T-helper 9 cell (primary cell): ENCODE data around the gene ALG6.

Experiments
- DNase-seq: peaks from one replicate; pipeline ENCODE4 v3.0.0-alpha.2; 2020
- total RNA-seq, 2 donors: gene quantifications; one replicate each; lab custom pipeline; 2026; lab: John Stamatoyannopoulos, UW

Gene ALG6
- 14.2 to 26.0 reads per million in 2 donors for total RNA-seq

DNA sequence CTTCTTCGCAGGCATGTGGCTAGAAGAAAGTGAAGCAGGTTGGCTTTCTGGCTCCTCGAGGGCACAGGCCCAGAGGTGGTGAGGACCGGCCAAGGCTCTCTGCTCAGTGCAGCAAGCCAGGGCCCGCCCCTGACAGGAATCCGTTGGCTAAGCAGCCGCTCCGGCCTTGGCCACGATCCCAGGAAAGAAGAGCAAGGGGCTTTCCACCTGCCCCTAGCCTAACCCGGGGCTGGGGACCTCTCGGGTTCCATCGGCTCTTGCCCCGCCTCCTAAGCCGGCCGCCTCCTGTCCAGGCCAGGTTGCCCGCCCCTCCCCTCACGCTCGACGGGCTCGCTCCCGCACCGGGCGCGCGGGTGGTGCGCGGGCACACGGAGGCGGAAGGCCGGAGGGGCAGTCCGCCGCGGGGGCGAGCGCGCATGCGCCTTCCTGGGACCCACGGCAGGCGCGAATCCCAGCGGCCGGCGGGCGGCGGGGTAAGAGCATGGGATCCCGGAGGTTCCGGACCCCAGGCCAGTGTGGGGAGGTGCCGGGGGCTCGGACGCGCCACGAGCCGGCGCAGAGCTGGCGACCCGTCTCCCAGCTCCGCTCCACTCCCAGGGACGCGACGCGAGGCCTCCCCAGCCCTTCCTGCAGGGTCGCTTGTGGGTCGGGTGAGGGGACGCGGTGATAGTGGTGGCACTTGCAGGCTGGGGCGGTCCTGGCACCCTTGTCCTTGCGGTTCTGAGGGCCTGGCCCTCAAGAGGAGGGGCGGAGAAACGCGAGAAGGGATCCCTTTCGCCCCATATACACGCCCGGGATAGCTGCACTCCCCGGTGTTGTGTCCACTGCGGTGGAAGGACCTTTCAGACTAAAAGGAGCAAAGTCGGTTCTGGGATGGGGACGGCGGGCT, at the start of gene ALG6:
ALG6 (plus strand) TSS at position 413 of the 889 bp plus-strand sequence. CDS start 3,351 bp downstream, outside the sequence.
- peak; percentile 77 for DNase-seq

GRCh38 chr1:63317817-63318152, 49.6 kb upstream of the ALG6 start:
- no peak for DNase-seq

- no peak for DNase-seq
These were observed 49.0 kb upstream of the ALG6 start for GRCh38 chr1:63318201-63318979.

- no peak for DNase-seq
These were observed 48.1 kb upstream of the ALG6 start for GRCh38 chr1:63319046-63320021.

DNA sequence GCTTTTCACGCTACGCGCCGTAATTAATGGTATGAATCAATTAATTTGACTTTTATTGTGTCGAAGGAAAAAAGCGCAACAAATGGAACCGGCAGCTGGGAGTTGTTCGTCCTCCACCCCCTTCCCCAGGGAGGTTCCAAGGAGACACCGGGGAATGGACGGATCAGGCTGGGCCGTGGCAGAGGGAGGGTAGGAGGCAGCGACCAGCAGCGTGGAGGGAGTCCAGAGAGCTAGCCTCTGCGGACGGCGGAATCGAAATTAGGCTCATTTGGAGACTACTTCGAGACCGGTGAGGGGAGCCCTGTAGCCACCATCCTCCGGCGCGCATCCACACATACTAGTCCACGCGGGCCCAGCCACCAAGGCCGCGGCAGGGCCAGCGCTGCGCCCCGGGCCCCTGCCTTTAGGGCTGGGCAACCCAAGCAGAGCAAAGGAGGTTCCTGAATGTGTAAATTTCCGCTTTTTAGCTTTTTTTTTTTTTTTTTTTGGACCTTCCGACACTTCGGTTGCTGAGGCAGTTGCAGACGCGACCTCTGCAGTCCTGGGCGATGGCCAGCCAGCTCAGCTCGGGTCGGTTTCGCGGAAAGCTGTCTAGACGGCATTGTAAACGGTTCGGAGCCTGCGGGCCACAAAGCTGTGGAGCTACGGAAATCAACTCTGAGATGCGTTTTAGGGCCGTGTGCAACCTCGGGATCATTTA, 47.3 kb upstream of the ALG6 start:
- DNase-seq = no peak

DNA sequence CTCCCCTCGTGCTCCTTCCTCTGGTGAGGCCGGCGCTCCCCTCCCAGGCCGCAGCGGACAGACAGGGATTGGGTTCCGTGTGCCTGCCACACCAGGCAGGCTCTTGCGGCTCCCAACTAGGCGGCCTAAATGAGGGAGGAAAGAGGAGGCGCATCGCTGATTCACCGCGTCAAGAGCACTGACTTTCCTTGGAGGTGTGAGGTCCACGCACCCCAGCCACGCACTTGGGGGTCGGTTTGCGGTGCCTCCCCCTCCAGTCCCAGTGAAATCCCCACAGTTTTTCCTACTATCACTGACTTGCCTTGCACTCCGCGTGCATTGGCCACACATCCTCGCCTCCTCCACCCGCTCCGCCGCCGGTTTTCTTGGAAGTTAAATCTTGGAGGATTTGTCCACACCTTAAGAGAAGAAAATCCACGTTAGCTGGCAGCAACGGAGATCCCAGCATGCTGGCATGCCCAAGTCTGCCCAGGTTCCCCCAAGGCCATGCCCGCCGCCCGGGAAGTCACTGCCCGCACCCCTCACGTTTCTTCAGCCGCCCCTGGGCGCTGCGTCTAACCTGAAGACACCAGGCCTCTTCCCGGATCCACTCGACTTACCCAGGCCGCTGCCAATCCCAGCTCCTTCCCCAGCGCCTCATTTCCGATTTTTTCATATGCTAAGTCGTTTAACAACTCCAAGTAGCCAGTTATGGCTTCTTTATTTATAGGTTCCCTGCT, 46.2 kb upstream of the ALG6 start:
- peak; percentile 4 for DNase-seq

GRCh38 chr1:63321785-63322113, 45.7 kb upstream of the ALG6 start:
- DNase-seq = no peak

DNA sequence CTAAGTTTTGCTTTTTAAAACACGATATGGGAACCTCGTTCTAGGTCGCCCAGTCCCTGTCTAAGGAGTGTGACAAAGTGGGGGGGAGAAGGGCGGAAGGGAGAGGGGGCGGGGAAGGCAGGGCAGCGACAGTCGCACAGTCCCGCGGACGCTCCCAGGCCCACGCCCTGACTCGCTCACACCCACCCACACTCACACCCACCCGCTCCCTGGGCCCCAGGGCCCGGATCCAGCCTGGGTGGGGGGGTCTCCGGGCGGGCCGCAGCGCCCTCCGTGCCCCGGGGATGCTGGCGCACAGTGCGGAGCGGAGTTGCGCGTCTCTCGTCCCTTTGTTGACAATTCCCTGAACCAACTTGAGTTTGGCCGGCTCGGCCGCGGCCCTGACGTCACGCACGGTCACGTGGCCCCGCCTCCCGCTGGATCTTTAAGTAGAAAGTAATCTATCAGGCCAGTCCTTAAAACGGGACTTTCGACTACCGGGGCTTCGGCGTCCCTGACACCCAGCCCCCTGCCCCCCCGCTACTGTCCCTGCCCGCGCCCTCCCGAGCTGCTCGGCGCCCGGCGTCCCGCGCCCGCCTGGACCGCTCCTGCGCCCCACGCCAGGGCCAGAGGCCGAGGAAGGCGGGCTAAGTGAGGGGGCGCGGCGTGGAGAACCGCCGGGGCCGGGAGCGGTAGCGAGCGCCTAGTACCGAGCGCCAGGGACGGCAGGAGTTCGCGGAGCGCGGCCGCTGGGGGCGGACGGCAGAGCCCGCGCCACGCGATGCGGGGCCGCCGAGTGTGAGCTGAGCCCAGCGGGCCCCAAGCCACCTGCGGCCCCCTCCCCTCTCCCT, 45.1 kb upstream of the ALG6 start, which contains the start of gene FOXD3:
FOXD3 (plus strand) TSS at position 454 of the 830 bp plus-strand sequence. CDS start 492 bp downstream, outside the sequence.
- no peak for DNase-seq

DNA sequence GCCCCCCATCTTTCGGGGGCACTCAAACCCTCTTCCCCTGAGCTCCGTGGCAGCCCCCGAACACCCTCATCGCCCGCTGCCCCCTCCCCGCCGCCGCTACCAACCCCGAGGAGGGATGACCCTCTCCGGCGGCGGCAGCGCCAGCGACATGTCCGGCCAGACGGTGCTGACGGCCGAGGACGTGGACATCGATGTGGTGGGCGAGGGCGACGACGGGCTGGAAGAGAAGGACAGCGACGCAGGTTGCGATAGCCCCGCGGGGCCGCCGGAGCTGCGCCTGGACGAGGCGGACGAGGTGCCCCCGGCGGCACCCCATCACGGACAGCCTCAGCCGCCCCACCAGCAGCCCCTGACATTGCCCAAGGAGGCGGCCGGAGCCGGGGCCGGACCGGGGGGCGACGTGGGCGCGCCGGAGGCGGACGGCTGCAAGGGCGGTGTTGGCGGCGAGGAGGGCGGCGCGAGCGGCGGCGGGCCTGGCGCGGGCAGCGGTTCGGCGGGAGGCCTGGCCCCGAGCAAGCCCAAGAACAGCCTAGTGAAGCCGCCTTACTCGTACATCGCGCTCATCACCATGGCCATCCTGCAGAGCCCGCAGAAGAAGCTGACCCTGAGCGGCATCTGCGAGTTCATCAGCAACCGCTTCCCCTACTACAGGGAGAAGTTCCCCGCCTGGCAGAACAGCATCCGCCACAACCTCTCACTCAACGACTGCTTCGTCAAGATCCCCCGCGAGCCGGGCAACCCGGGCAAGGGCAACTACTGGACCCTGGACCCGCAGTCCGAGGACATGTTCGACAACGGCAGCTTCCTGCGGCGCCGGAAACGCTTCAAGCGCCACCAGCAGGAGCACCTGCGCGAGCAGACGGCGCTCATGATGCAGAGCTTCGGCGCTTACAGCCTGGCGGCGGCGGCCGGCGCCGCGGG, 44.2 kb upstream of the ALG6 start:
- DNase-seq = peak; percentile 27

DNA sequence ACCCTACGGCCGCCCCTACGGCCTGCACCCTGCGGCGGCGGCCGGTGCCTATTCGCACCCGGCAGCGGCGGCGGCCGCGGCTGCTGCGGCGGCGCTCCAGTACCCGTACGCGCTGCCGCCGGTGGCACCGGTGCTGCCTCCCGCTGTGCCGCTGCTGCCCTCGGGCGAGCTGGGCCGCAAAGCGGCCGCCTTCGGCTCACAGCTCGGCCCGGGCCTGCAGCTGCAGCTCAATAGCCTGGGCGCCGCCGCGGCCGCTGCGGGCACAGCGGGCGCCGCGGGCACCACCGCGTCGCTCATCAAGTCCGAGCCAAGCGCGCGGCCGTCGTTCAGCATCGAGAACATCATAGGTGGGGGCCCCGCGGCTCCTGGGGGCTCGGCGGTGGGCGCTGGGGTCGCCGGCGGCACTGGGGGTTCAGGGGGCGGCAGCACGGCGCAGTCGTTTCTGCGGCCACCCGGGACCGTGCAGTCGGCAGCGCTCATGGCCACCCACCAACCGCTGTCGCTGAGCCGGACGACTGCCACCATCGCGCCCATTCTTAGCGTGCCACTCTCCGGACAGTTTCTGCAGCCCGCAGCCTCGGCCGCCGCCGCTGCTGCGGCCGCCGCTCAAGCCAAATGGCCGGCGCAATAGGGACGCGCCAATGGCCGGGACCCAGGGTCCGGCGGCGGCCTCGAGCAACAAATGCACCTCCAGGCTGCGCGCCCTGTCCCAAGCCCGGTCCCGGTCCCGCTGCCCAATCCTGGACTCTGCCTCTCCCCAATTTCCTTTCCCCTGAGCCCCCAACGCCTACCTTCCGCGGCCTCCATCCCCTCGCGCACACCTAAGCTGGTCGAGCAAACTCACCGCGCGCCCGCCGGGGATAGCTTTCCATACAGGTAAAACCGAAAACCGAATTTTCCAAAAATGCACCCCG, 43.3 kb upstream of the ALG6 start:
- DNase-seq = no peak

- no peak for DNase-seq
These were observed 42.7 kb upstream of the ALG6 start for GRCh38 chr1:63324779-63325119.

GRCh38 chr1:63325279-63325985, 42.0 kb upstream of the ALG6 start:
- DNase-seq = no peak

DNA sequence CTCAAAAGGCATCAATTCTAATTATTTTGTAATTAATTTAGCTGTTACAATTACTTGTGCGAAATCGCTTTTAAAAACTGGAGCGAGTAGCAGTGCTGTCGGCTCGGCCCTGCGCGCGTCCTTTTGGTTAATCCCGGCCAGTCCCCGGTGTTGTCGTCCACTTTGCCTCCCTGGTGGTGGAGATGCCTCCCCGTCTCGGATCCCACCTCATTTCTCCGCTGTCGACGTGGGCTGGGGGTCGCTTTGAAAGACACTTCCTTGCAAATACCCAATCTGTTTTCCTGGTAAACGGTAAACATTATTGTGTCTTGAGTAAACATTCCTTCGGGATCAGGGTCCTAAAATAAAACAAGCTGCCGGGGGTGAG, 41.3 kb upstream of the ALG6 start:
- no peak for DNase-seq

DNA sequence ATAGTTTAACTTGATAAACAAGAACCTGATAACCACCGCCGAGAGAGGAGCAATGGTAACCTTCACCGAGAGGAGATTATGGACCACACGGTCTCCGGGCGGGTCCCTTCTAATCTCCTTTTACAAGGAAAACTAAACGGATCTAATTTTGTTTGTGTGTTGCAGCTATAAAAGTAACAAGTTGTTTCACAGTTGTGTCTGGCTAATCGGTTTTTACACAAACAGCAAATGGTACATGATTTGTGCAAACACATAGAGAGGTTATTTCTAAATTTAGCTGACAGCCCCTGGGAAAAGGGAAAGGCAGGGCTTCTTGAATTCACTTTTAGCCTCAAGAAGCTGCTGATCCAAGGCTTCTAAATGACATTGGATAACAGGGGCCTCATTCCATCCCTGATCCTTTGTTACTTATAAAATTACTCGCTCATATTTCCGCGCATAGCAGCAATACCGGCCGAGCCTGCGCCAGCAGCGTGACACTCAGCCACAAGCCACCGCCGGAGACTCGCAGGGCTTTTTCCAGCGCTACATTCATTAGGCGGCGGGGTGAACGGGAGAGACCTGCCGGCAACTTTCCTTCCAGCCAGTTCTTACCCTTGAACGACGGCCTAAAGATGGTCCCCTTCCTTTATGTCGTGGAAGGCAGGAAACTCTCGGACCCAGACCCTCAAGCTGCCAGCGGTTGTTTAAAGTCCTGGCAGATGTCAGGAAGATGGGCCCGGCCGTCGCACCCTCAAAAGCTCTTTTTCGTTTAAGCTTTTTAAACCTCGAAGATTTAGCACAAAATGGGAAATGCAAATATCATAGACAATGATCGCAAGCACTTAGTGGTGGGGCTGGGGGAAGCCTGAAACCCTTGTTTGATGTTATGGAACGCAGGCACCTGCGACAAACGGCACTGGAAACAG, 40.7 kb upstream of the ALG6 start:
- DNase-seq = no peak

DNA sequence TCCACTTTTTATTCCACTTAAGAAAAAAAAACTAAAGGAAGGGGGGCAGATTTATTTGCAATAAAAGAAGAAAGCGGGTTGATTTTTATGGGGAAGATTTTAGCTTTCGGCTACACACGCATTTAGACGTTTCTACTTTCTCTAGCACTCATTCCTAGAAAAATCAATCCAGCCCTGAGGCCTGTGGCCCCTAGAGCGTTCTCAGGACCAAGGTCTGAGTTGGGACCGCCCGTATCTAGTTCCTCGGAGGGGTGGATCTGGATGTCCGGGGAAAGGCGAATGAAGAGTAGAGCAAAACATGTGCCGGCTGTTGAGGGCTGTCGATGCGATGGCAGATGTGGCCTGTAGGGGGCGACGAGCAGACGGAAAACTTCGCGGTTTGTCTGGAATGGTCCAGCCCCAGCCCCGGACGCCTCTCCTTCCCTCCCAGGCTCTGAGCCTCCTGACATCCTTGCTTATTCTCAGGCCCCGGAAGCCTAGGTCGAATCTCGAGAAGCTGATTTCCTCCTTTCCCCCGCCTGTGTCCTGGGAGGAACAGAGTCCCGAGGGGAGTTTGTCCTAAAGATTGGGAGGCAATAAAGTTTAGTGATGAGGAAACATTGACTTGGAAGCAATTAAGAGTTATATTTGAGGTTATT, 39.9 kb upstream of the ALG6 start:
- DNase-seq = peak; percentile 17

- DNase-seq = no peak
These were observed 39.3 kb upstream of the ALG6 start for GRCh38 chr1:63328122-63328521.
